H9 (cell line): ENCODE results near the gene SRP68. TPM values are rescaled to one million over a fixed set of nuclear protein-coding genes. Genes with fewer than 3 reads are reported as not detected.

Source experiments
- DNase-seq: peaks from one replicate; pipeline ENCODE4 v3.0.0-alpha.2; 2017
- H2AFZ ChIP-seq: one replicate; pipeline ENCODE4 v1.6.1; 2013; ENCODE audit warnings: mild to moderate bottlenecking, low read length, control low read depth, moderate library complexity
- H2AK5ac ChIP-seq: 2 replicates; pipeline ENCODE4 v1.6.1; 2013; ENCODE audit warnings: low read length, control low read depth, mixed read lengths; ENCODE audit not compliant: insufficient read length
- H2BK120ac ChIP-seq: one replicate; pipeline ENCODE4 v1.6.1; 2013; ENCODE audit warnings: low read depth, mild to moderate bottlenecking, low read length, control low read depth, inconsistent platforms; ENCODE audit not compliant: poor library complexity, severe bottlenecking
- H2BK12ac ChIP-seq: 2 replicates; pipeline ENCODE4 v1.6.1; 2013; ENCODE audit warnings: low read length, control low read depth, mixed read lengths, low read depth; ENCODE audit not compliant: insufficient read length
- H2BK15ac ChIP-seq: 2 replicates; pipeline ENCODE4 v1.6.1; 2013; ENCODE audit warnings: low read depth, low read length, control low read depth
- H2BK20ac ChIP-seq: one replicate; pipeline ENCODE4 v1.6.1; 2013; ENCODE audit warnings: low read depth, mild to moderate bottlenecking, low read length, control low read depth, inconsistent platforms; ENCODE audit not compliant: poor library complexity, severe bottlenecking
- H2BK5ac ChIP-seq: 2 replicates; pipeline ENCODE4 v1.6.1; 2013; ENCODE audit warnings: low read length, control low read depth, mixed read lengths; ENCODE audit not compliant: insufficient read length
- H3K14ac ChIP-seq: 2 replicates; pipeline ENCODE4 v1.6.1; 2013; ENCODE audit warnings: low read length, control low read depth; ENCODE audit not compliant: insufficient read depth
- H3K18ac ChIP-seq: 2 replicates; pipeline ENCODE4 v1.6.1; 2013; ENCODE audit warnings: low read depth, mild to moderate bottlenecking, mixed read lengths, low read length, control low read depth; ENCODE audit not compliant: insufficient read length
- H3K23ac ChIP-seq: 2 replicates; pipeline ENCODE4 v1.6.1; 2013; ENCODE audit warnings: low read length, control low read depth, mixed read lengths, low read depth; ENCODE audit not compliant: insufficient read length
- H3K23me2 ChIP-seq: 2 replicates; pipeline ENCODE4 v1.6.1; 2013; ENCODE audit warnings: low read depth, mild to moderate bottlenecking, mixed read lengths, low read length, control low read depth; ENCODE audit not compliant: insufficient read length, poor library complexity, severe bottlenecking
- H3K27ac ChIP-seq: 2 replicates; pipeline ENCODE4 v1.5.1; 2013; ENCODE audit warnings: low read length, control low read depth, mixed read lengths, low read depth; ENCODE audit not compliant: insufficient read length
- H3K27me3 ChIP-seq: 2 replicates; pipeline ENCODE4 v1.6.1; 2013; ENCODE audit warnings: low read length, control low read depth, inconsistent platforms; ENCODE audit not compliant: insufficient read depth
- H3K4ac ChIP-seq: 2 replicates; pipeline ENCODE4 v1.6.1; 2013; ENCODE audit warnings: low read depth, mild to moderate bottlenecking, control low read depth, inconsistent platforms, low read length, moderate library complexity
- H3K4me1 ChIP-seq: 2 replicates; pipeline ENCODE4 v1.6.1; 2013; ENCODE audit warnings: low read length, control low read depth, inconsistent platforms; ENCODE audit not compliant: insufficient read depth
- H3K4me2 ChIP-seq: 2 replicates; pipeline ENCODE4 v1.6.1; 2013; ENCODE audit warnings: low read length, control low read depth, mixed read lengths; ENCODE audit not compliant: insufficient read length, insufficient read depth
- H3K56ac ChIP-seq: 2 replicates; pipeline ENCODE4 v1.6.1; 2013; ENCODE audit warnings: low read depth, mild to moderate bottlenecking, mixed read lengths, low read length, control low read depth; ENCODE audit not compliant: insufficient read length
- H3K79me1 ChIP-seq: 2 replicates; pipeline ENCODE4 v1.6.1; 2013; ENCODE audit warnings: low read depth, mild to moderate bottlenecking, moderate library complexity, low read length, control low read depth, inconsistent platforms; ENCODE audit not compliant: insufficient read depth, poor library complexity, severe bottlenecking
- H3K79me2 ChIP-seq: 2 replicates; pipeline ENCODE4 v1.6.1; 2013; ENCODE audit warnings: low read length, control low read depth, inconsistent platforms; ENCODE audit not compliant: insufficient read depth
- H3K9ac ChIP-seq: 2 replicates; pipeline ENCODE4 v1.6.1; 2013; ENCODE audit warnings: low read length, control low read depth, mixed read lengths; ENCODE audit not compliant: insufficient read length; ENCODE audit errors: extremely low read depth
- H3K9me3 ChIP-seq: one replicate; pipeline ENCODE4 v1.6.1; 2013; ENCODE audit warnings: low read depth, low read length, inconsistent platforms; ENCODE audit not compliant: control insufficient read depth
- H3T11ph ChIP-seq: one replicate; pipeline ENCODE4 v1.6.1; 2013; ENCODE audit warnings: mild to moderate bottlenecking, low read length, control low read depth, inconsistent platforms
- H4K20me1 ChIP-seq: one replicate; pipeline ENCODE4 v1.6.1; 2013; ENCODE audit not compliant: control insufficient read depth, insufficient read length, insufficient read depth
- H4K5ac ChIP-seq: 2 replicates; pipeline ENCODE4 v1.6.1; 2013; ENCODE audit warnings: low read depth, mild to moderate bottlenecking, mixed read lengths, low read length, control low read depth; ENCODE audit not compliant: insufficient read length
- H4K8ac ChIP-seq: replicated peaks from 2 replicates; pipeline ENCODE4 v1.6.1; 2013; ENCODE audit warnings: low read length, control low read depth, mixed read lengths, low read depth; ENCODE audit not compliant: insufficient read length
- H4K91ac ChIP-seq: 2 replicates; pipeline ENCODE4 v1.6.1; 2013; ENCODE audit warnings: low read depth, mild to moderate bottlenecking, moderate library complexity, mixed read lengths, low read length, control low read depth; ENCODE audit not compliant: insufficient read length
- H3K27ac Mint-ChIP-seq, 3 experiments: 2 replicates in 2 of 3; 3 replicates in 1 of 3; pipeline ENCODE4 v1.8.0; 2020 to 2021; ENCODE audit warnings: mixed read lengths in 3 of 3, mild to moderate bottlenecking in 1 of 3, moderate library complexity in 1 of 3
- H3K27me3 Mint-ChIP-seq: 2 replicates; pipeline ENCODE4 v1.8.0; 2021; ENCODE audit warnings: low read depth, mild to moderate bottlenecking, moderate library complexity, mixed read lengths
- H3K36me3 Mint-ChIP-seq, 3 experiments: 2 replicates in 2 of 3; 3 replicates in 1 of 3; pipeline ENCODE4 v1.8.0; 2020 to 2021; ENCODE audit warnings: low read depth in 3 of 3, mixed read lengths in 3 of 3; ENCODE audit not compliant: insufficient read depth in 1 of 3
- H3K4me1 Mint-ChIP-seq, 2 experiments: 2 replicates each; pipeline ENCODE4 v1.8.0; 2020; ENCODE audit warnings: mixed read lengths in 2 of 2
- H3K4me3 Mint-ChIP-seq, 2 experiments: 2 replicates in 1 of 2; 3 replicates in 1 of 2; pipeline ENCODE4 v1.8.0; 2020 to 2021; ENCODE audit warnings: mild to moderate bottlenecking in 2 of 2, mixed read lengths in 2 of 2, moderate library complexity in 1 of 2
- H3K9me3 Mint-ChIP-seq, 2 experiments: 2 replicates in 1 of 2; 3 replicates in 1 of 2; pipeline ENCODE4 v1.8.0; 2020; ENCODE audit warnings: mild to moderate bottlenecking in 2 of 2, mixed read lengths in 2 of 2, moderate library complexity in 1 of 2
- WGBS: extraction: QIAGEN DNeasy Blood & Tissue Kit; methylation state at CpG from one replicate; pipeline ENCODE4 v1.1.7; 2013; ENCODE audit warnings: missing lambda C conversion rate, low lambda C conversion rate, mixed read lengths; ENCODE audit not compliant: insufficient read length; ENCODE audit errors: extremely low coverage; 5-methylcytosine and 5-hydroxymethylcytosine counted together
- total RNA-seq: library from RNA; stranded (reverse); gene quantifications from 2 replicates; pipeline ENCODE4 v1.2.1, GENCODE V29; 2021
- TF ChIP-seq, protein P1 (sequence below): fragments of 200-600 bp; sonication (generic); conservative IDR thresholded peaks from 3 replicates; pipeline ENCODE4 v1.8.0; 2021; ENCODE audit warnings: antibody characterized with exemption, mild to moderate bottlenecking

Gene SRP68
- total RNA-seq, 1 experiment from 2014 or later: 86.1 TPM

DNA sequence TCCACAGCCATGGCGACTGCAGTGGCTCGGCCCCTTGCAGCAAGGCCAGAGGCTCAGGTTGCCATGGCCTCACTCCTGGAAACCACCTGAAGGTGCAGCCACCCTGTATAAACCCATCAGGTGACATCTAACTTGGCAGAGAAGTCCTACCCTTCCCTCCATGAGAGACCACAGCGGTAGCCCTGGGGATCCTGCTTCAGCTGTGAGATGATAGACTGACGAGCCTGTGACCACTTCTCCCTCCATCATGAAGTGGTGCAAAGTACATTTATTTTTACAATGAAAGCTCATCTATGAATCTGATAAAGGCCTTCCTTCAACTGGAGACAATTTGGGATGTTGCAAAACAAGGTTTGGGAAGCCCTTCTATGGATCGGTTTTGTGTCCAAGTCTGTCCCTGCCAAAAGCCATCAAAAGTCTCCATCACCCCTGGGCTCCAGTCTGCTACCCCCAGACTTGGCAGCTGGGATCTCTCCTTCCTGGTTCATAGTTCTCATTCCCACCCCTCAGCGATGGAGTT lies 8.5 kb upstream of the SRP68 start:
- H3K4me2 ChIP-seq: peak overlapping the region; percentile 56
- H3K79me2 ChIP-seq: no peaks in the 10 kb centered on the region
- H2BK20ac ChIP-seq: no peak overlapping the region
- H3K23me2 ChIP-seq: peaks cover 15% of the 10 kb centered on the region
- H3K27me3 ChIP-seq: peaks cover 35% of the 10 kb centered on the region
- no peak overlapping the region for H2BK120ac ChIP-seq
- H2BK5ac ChIP-seq: no peak overlapping the region
- no peak overlapping the region for H4K5ac ChIP-seq
- H3K36me3 Mint-ChIP-seq: peaks cover 8 to 35% (median 23%) of the 10 kb centered on the region in 3 experiments; a peak in 6 of 7 replicates
- no peaks in the 10 kb centered on the region for H3K9me3 ChIP-seq
- no peak overlapping the region for H3K4ac ChIP-seq
- H4K20me1 ChIP-seq: peaks cover 3% of the 10 kb centered on the region
- H4K8ac ChIP-seq: no peak overlapping the region
- H3K23ac ChIP-seq: no peak overlapping the region
- H2AK5ac ChIP-seq: no peak overlapping the region
- no peak overlapping the region for H3K9ac ChIP-seq
- no peak overlapping the region for H3T11ph ChIP-seq
- H3K56ac ChIP-seq: no peak overlapping the region
- no CpG with 5 or more reads among the region's 6 CpGs for WGBS
- H2BK12ac ChIP-seq: no peak overlapping the region
- H3K27me3 Mint-ChIP-seq: peaks cover 46% of the 10 kb centered on the region
- no peaks in the 10 kb centered on the region; a peak in 1 of 5 replicates for H3K9me3 Mint-ChIP-seq
- DNase-seq: peak; percentile 58
- H3K27ac ChIP-seq: no peak overlapping the region
- H3K4me3 Mint-ChIP-seq: peak overlapping the region; percentile 41 to 54; a peak in 3 of 5 replicates
- H2BK15ac ChIP-seq: no peak overlapping the region
- H3K4me1 ChIP-seq: peaks cover 8% of the 10 kb centered on the region; the same call in 1 of the 2 replicates
- TF ChIP-seq, protein P1, sequence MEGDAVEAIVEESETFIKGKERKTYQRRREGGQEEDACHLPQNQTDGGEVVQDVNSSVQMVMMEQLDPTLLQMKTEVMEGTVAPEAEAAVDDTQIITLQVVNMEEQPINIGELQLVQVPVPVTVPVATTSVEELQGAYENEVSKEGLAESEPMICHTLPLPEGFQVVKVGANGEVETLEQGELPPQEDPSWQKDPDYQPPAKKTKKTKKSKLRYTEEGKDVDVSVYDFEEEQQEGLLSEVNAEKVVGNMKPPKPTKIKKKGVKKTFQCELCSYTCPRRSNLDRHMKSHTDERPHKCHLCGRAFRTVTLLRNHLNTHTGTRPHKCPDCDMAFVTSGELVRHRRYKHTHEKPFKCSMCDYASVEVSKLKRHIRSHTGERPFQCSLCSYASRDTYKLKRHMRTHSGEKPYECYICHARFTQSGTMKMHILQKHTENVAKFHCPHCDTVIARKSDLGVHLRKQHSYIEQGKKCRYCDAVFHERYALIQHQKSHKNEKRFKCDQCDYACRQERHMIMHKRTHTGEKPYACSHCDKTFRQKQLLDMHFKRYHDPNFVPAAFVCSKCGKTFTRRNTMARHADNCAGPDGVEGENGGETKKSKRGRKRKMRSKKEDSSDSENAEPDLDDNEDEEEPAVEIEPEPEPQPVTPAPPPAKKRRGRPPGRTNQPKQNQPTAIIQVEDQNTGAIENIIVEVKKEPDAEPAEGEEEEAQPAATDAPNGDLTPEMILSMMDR: no peak
- peaks cover 37 to 47% of the 10 kb centered on the region in 2 experiments for H3K4me1 Mint-ChIP-seq
- no peak overlapping the region for H2AFZ ChIP-seq
- H3K27ac Mint-ChIP-seq: peak overlapping the region; percentile 51 to 91 (median 75); a peak in 3 of 7 replicates
- H3K79me1 ChIP-seq: no peaks in the 10 kb centered on the region
- peak overlapping the region; percentile 18 for H3K18ac ChIP-seq
- H3K14ac ChIP-seq: no peak overlapping the region
- no peak overlapping the region for H4K91ac ChIP-seq
